NCI-H1417 treated with DMSO at 0.1 percent for 48 hours (cell line): Measurements from ENCODE around the gene RAET1L.
"Not testable (repeated sequence)": the region's sequence is repeated elsewhere in the genome, so short reads cannot be mapped to it uniquely, and the experiment has no call there.

Experiments
- DNase-seq: peaks from one replicate; lab custom pipeline; 2025; lab: John Stamatoyannopoulos, UW

RAET1L gene

GRCh38 chr6:150044621-150045145 lies 19.4 kb upstream of the RAET1L start:
- no peak for DNase-seq

GRCh38 chr6:150043501-150044412 lies 18.4 kb upstream of the RAET1L start:
- no peak for DNase-seq

GRCh38 chr6:150043096-150043495 lies 17.8 kb upstream of the RAET1L start:
- DNase-seq, result no peak

- DNase-seq, result no peak
Measured at GRCh38 chr6:150038202-150039062, 13.1 kb upstream of the RAET1L start.

GRCh38 chr6:150037526-150038201 lies 12.3 kb upstream of the RAET1L start:
- DNase-seq, result no peak

GRCh38 chr6:150036081-150036480 lies 10.7 kb upstream of the RAET1L start:
- DNase-seq, result no peak

GRCh38 chr6:150033207-150033771 lies 8.0 kb upstream of the RAET1L start:
- no peak for DNase-seq

- DNase-seq, result no peak
Measured at GRCh38 chr6:150032598-150032997, 7.3 kb upstream of the RAET1L start.

- no peak for DNase-seq
Measured at GRCh38 chr6:150030611-150031010, 5.3 kb upstream of the RAET1L start.

- no peak for DNase-seq
Measured at GRCh38 chr6:150029749-150030148, 4.4 kb upstream of the RAET1L start.

GRCh38 chr6:150029276-150029675 lies 3.9 kb upstream of the RAET1L start:
- no peak for DNase-seq

GRCh38 chr6:150028799-150029198 lies 3.5 kb upstream of the RAET1L start:
- no peak for DNase-seq

- no peak for DNase-seq
Measured at GRCh38 chr6:150027806-150028565, 2.7 kb upstream of the RAET1L start.

- DNase-seq, result no peak
Measured at GRCh38 chr6:150026976-150027805, 1.9 kb upstream of the RAET1L start.

- DNase-seq, result no peak
Measured at GRCh38 chr6:150024646-150025155, 631 bp downstream of the RAET1L start.

GRCh38 chr6:150024021-150024420 lies 1.3 kb downstream of the RAET1L start:
- not testable (repeated sequence) for DNase-seq

- not testable (repeated sequence) for DNase-seq
Measured at GRCh38 chr6:150021870-150022269, 3.5 kb downstream of the RAET1L start.

- DNase-seq, result no peak
Measured at GRCh38 chr6:150018846-150019580, 6.3 kb downstream of the RAET1L start.

GRCh38 chr6:150017186-150017521 lies 8.2 kb downstream of the RAET1L start:
- DNase-seq, result not testable (repeated sequence)
